ENCODE measurements around the gene SPATS2. TPM values are rescaled to one million over a fixed set of nuclear protein-coding genes. Genes with fewer than 3 reads are reported as not detected.

SPATS2 gene
- total RNA-seq, 4 donors from 2014 or later, result 24.7 to 37.8 (median 30.1) TPM

GRCh38 chr12:49534731-49535278 lies 167.5 kb downstream of the SPATS2 start:
- DNase-seq, result no peak
- Histone ChIP-seq H3K4me3 (replicated peaks in 1 of 3) (no peak overlapping the region), H3K27ac (no peak overlapping the region), H3K9me3 (no peaks in the 10 kb centered on the region), H3K4me1 (peaks cover 4 to 13% of the 10 kb centered on the region in 2 donors), H3K27me3 (no peaks in the 10 kb centered on the region), H3K36me3 (no peaks in the 10 kb centered on the region)
- TF ChIP-seq CTCF (IDR thresholded peaks at IDR 0.05) (no peak), POLR2A (IDR thresholded peaks at IDR 0.05) (no peak)
- intact Hi-C loops (cut with DNase I), result no loop called here
- 82 to 87% methylated on average over 13 of the region's 13 CpGs for WGBS, 2 donors

- H3K4me3 ChIP-seq (replicated peaks in 1 of 3), result no peak overlapping the region
- H3K27ac ChIP-seq, result no peak overlapping the region
- WGBS, 2 donors, result 77 to 88% methylated on average over 6 of the region's 6 CpGs
- TF ChIP-seq CTCF (IDR thresholded peaks at IDR 0.05), result no peak
- TF ChIP-seq POLR2A (IDR thresholded peaks at IDR 0.05), result no peak
- H3K36me3 ChIP-seq, result no peaks in the 10 kb centered on the region
- intact Hi-C loops (cut with DNase I), result no loop called here
- peaks cover 4 to 13% of the 10 kb centered on the region in 2 donors for H3K4me1 ChIP-seq
- no peak for DNase-seq
- H3K27me3 ChIP-seq, result no peaks in the 10 kb centered on the region
- no peaks in the 10 kb centered on the region for H3K9me3 ChIP-seq
These were observed 168.8 kb downstream of the SPATS2 start for GRCh38 chr12:49535921-49536525.

GRCh38 chr12:49536526-49537071 lies 169.3 kb downstream of the SPATS2 start:
- H3K4me3 ChIP-seq (replicated peaks in 1 of 3), result no peak overlapping the region
- no peak overlapping the region for H3K27ac ChIP-seq
- H3K27me3 ChIP-seq, result no peaks in the 10 kb centered on the region
- peaks cover 4 to 13% of the 10 kb centered on the region in 2 donors for H3K4me1 ChIP-seq
- no peak for DNase-seq
- H3K9me3 ChIP-seq, result no peaks in the 10 kb centered on the region
- 65 to 66% methylated on average over 3 of the region's 3 CpGs for WGBS, 2 donors
- intact Hi-C loops (cut with DNase I), result no loop called here
- no peaks in the 10 kb centered on the region for H3K36me3 ChIP-seq
- no peak for TF ChIP-seq POLR2A (IDR thresholded peaks at IDR 0.05)

- DNase-seq, result no peak
- 27 to 37% methylated on average over 11 to 13 of the region's 13 CpGs for WGBS, 2 donors
- Histone ChIP-seq H3K27ac (no peak overlapping the region), H3K4me1 (peaks cover 4 to 13% of the 10 kb centered on the region in 2 donors), H3K36me3 (no peaks in the 10 kb centered on the region), H3K27me3 (no peaks in the 10 kb centered on the region), H3K4me3 (replicated peaks in 1 of 3) (no peak overlapping the region), H3K9me3 (no peaks in the 10 kb centered on the region)
- TF ChIP-seq POLR2A (IDR thresholded peaks at IDR 0.05) (no peak), CTCF (IDR thresholded peaks at IDR 0.05) (no peak)
- intact Hi-C loops (cut with DNase I), result no loop called here
These were observed 170.0 kb downstream of the SPATS2 start for GRCh38 chr12:49537231-49537751.

GRCh38 chr12:49537752-49538509 lies 170.7 kb downstream of the SPATS2 start:
- no peaks in the 10 kb centered on the region for H3K27me3 ChIP-seq
- intact Hi-C loops (cut with DNase I), result no loop called here
- no peaks in the 10 kb centered on the region for H3K9me3 ChIP-seq
- WGBS, 2 donors, result 0 to 7% methylated on average over 5 to 9 of the region's 61 CpGs
- no peak overlapping the region for H3K27ac ChIP-seq
- TF ChIP-seq CTCF (IDR thresholded peaks at IDR 0.05) (peak in 1 of 6 experiments; percentile 4), POLR2A (IDR thresholded peaks at IDR 0.05) (no peak)
- DNase-seq, result peak; percentile 17 to 26
- no peaks in the 10 kb centered on the region for H3K36me3 ChIP-seq
- peak overlapping the region in 2 of 3 donors; percentile 20 to 54 for H3K4me3 ChIP-seq (replicated peaks in 1 of 3)
- H3K4me1 ChIP-seq, result peaks cover 4 to 13% of the 10 kb centered on the region in 2 donors

Measured in thyroid gland (tissue), 4 donors.